ENCODE results near the gene RASGRF2.
A peak's percentile ranks its signal among the peaks of the same experiment; 100 is the strongest.
"Not testable (repeated sequence)": the region's sequence is repeated elsewhere in the genome, so short reads cannot be mapped to it uniquely, and the experiment has no call there.

Gene RASGRF2

DNA sequence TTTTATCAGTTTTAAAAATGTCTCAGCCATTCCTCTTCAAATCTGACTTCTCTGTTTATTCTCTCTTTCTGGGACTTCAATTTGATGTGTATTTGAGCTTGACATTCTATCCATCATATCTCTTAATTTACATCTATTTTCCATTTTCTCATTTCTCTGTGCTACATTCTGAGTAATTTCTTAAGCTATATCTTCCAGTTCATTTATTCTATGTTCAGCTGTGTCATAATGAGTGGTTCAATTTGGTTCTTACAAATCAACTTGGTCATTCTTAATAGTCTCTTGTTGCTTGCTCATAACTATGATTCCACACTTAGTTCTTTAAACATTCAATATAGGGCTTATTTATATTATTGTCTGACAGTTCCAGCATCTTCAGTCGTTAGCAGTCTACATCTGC lies 289.8 kb downstream of the RASGRF2 start:
- no peak for DNase-seq

DNA sequence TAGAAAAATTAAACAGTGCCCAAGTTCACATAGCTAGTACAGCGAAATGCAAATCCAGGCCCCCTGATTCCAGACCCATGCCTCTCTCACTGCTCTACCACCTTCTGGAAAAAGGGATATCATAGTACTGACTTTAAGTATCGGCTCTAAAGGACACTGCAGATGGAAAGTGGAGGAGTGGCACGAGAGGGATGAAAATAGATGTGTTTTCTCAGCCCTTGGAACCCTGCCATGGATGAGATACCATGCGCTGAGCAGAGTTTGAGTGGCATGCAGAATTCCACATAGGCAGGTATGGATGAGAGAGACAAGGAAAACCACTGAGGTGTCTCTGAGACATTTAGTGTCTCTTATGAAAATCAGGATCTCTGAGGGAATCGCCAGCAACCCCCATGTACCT lies 291.8 kb downstream of the RASGRF2 start:
- DNase-seq = no peak

DNA sequence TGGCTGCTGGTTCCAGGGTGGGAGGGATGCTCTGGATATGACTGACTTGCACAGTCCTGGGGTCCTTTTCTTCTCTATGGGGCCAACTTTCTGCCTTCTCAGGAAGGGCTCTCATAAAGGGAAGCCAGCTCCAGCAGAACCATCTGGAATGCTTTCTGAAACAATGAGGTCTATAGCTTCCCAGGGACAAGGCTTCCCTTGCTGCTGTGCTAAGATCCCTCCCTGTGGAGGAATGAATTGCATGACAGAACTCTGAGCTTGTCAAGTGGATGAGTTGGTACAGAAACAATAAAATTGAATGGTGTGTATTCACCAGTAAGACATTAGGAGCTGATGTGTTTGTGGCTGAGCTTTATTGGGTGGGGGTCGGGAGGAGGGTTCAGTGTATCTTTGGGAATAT lies 292.7 kb downstream of the RASGRF2 start:
- no peak for DNase-seq

DNA sequence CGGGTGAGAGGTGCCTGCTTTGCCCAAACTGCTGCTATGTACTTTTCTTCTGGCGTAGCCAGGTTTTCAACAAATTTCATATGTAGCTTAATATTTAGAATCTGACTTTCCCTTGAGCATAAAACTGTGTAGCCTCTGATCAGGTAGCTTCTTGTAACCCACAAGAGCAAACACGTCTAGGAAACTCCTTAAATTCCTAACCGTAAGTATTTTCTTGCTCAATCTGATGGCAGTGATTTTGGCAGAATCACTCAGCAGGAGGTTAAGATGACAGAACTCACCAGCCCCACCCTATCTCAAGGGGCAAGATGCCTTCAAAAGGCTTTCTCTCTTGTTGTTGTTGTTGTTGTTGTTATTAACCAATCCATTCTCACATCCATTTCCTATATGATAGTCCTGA lies 293.7 kb downstream of the RASGRF2 start:
- DNase-seq = no peak

DNA sequence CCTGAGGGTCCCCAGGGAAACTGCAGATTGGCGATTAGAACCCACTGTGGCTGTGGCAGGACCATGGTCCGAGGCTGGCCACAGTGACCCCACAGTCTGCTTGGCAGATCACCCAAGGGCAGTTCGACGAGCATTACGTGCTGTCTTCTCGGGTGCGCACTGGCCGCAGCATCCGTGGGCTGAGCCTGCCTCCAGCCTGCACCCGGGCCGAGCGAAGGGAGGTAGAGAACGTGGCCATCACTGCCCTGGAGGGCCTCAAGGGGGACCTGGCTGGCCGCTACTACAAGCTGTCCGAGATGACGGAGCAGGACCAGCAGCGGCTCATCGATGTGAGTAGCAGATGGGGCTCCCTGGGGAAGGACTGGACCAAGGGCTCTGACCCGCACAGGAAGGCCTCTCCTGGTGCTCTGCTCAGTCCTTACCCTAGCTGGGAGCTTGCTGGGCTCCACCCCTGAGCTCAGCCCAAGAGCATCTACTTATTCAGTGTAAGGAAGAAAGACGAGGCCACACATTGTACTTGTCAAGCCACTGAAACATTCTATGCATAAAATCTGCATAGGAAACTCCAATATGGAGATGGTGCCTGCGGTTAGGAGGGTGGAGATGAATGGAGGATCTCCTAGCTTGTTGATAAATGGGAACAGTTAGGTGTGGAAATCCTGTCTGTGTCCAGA lies 294.9 kb downstream of the RASGRF2 start:
- DNase-seq = no peak

DNA sequence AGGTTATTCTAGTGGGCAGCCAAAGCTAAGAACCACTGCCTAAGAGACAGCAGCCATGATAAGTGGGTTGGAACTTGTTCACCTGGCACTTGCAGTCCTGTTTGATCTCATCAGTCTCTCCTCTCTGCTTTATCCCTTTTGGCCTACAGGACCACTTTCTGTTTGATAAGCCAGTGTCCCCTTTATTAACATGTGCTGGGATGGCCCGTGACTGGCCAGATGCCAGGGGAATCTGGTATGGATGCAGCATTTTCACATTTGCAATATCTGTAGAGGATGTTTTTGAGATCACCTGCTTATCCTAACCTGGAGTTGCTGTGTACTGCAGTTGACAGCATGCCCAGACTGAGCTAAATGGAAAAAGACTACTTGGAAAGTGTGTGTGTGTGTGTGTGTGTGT lies 296.6 kb downstream of the RASGRF2 start:
- DNase-seq = no peak

DNA sequence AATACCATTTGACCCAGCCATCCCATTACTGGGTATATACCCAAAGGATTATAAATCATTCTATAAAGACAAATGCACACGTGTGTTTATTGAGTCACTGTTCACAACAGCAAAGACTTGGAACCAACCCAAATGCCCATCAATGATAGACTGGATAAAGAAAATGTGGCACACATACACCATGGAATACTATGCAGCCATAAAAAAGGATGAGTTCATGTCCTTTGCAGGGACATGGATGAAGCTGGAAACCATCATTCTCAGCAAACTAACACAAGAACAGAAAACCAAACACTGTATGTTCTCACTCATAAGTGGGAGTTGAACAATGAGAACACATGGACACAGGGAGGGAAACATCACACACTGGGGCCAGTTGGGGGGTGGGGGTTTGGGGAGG lies 302.6 kb downstream of the RASGRF2 start:
- not testable (repeated sequence) for DNase-seq

DNA sequence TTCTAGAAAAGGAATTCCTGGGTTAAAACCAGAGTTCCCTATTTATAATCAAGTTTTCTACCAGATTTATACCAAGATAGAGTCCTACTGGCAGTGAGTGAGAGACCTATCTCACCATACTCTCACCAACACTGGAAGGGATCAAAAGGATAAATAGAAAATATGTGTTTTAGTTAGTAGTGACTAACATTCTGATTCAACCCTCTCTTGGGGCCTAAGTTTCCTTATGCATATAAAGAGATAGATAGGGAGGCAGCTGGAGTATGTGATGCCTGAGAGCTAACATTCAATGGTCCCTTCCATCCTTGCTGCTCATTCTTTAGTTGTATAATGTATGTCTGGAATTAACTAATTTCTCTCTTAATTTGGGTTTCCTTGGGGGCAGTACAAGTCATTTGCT lies 304.9 kb downstream of the RASGRF2 start:
- DNase-seq = no peak

DNA sequence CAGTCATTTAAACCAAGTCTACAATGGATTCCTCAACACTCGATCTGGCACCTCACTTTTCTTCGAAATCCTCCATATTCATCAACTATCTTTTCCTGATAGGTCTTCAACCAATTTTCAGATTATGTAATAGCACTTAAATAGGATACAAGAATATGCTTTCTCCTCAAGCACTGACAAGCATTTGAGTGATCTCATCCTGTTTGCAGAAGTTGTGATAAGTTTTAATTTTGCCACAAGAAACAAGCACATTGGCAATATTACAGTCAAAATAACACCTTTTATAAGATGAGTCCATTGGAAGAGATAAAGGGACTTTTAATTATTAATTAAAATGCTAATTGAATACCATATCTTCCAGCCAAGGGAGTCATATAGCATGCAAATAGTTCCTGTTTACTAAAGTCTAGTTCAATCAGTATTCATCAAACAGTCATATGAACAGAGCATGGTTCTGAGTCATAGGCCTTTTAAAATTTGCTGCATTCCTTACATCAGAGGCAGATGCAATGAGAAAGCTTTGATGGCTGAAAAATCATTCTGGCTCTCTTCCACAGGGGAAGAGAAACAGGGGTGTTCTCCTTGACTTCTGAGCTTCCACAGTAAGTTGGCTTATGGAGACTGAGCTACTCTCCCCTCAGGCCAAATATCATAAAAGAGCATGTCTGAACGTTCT lies 308.5 kb downstream of the RASGRF2 start:
- peak; percentile 32 for DNase-seq

DNA sequence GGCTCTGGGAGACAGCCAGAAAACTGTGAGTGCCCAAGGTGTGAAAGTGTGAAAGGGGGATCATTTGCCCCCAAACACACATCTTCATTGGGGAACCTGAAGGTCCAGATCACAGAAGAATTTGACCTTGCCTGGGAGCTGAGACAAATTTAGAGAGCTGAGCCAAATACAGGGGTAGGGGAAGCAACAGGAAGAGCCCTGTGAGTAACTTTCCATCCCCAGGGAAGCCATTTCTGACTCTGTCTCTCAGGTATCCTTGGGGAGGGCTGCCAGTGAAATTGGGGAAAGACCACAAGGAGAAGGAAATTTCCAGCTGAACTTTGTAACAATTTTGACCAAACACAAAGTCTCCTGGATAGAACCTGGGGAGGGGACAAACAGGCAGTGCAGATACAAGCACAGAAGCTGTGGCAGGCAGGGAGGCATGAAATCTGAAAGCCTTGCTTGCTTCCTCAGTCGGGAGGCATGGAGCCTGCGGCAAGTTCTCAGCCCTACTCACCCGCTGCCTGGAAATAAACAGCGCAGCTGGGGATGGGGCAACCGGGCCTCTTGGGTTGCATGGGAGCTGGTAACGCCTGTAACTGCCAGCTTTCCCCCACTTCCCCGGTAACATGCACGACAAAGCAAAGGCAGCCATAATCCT lies 309.7 kb downstream of the RASGRF2 start:
- no peak for DNase-seq

DNA sequence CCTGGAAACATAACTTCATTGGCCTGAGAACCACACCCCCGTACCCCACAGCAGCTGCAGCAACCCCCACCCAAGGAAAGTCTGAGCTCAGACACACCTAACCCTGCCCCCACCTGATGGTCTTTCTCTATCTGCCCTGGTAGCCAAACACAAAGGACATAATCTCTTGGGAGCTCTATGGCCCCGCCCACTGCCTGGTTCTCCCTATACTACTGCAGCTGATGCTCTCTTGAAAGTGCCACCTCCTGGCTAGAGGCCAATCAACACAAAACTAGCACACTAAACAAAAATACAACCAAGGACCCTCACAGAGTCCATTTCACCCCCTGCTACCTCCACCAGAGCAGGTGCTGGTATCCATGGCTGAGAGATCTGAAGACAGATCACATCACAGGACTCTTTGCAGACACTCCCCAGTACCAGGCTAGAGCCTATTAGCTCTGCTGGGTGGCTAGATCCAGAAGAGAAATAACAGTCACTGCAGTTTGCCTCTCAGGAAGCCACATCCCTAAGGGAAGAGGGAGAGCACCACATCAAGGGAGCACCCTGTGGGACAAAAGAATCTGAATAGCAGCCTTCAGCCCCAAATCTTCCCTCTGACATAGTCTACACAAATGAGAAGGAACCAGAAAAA lies 310.3 kb downstream of the RASGRF2 start:
- not testable (repeated sequence) for DNase-seq
